CD14-positive monocyte (primary cell): ENCODE data around the gene TBC1D9B. TPM values are rescaled to one million over a fixed set of nuclear protein-coding genes. Genes with fewer than 3 reads are reported as not detected.

Experiments used
- DNase-seq, 3 donors: peaks; one replicate each; pipeline ENCODE4 v3.0.0-alpha.2; 2011 to 2022
- H2AFZ ChIP-seq: 2 replicates; pipeline ENCODE4 v1.6.0; 2012; ENCODE audit warnings: mild to moderate bottlenecking, low read depth, low read length, inconsistent platforms; ENCODE audit not compliant: insufficient read depth, poor library complexity, severe bottlenecking
- H3K27ac ChIP-seq, 2 donors: 1 replicate in 1 of 2; 2 replicates in 1 of 2; pipeline ENCODE4 v1.5.1; 2012 to 2013; ENCODE audit warnings: low read length in 2 of 2, control low read depth in 1 of 2, inconsistent platforms in 1 of 2, low read depth in 1 of 2, mild to moderate bottlenecking in 1 of 2
- H3K27me3 ChIP-seq, 2 donors: one replicate each; pipeline versions ENCODE4 v1.6.0 to v1.6.1; 2011 to 2013; ENCODE audit warnings: low read length in 2 of 2; ENCODE audit not compliant: control insufficient read depth in 2 of 2, insufficient read depth in 2 of 2
- H3K36me3 ChIP-seq, 2 donors: replicated peaks in 1 of 2; 1 replicate in 1 of 2; 2 replicates in 1 of 2; pipeline versions ENCODE4 v1.5.1 to v1.6.1; 2012 to 2013; ENCODE audit warnings: low read length in 2 of 2, control low read depth in 1 of 2, inconsistent platforms in 1 of 2, mild to moderate bottlenecking in 1 of 2; ENCODE audit not compliant: insufficient read depth in 2 of 2, control insufficient read depth in 1 of 2
- H3K4me1 ChIP-seq, 2 donors: 1 replicate in 1 of 2; 2 replicates in 1 of 2; pipeline versions ENCODE4 v1.5.1 to v1.6.1; 2012 to 2013; ENCODE audit warnings: low read length in 2 of 2, control low read depth in 1 of 2, inconsistent platforms in 1 of 2, mild to moderate bottlenecking in 1 of 2, moderate library complexity in 1 of 2; ENCODE audit not compliant: insufficient read depth in 2 of 2, control insufficient read depth in 1 of 2
- H3K4me2 ChIP-seq: replicated peaks from 2 replicates; pipeline ENCODE3; 2012; ENCODE audit warnings: low read length, moderate library complexity, mild to moderate bottlenecking; ENCODE audit not compliant: poor library complexity, severe bottlenecking; ENCODE audit errors: extremely low read depth
- H3K4me3 ChIP-seq, 3 experiments: fragments of 200-600 bp in 1 of 3; sonication (generic) in 1 of 3; replicated peaks in 1 of 3; 1 replicate in 2 of 3; 2 replicates in 1 of 3; pipeline ENCODE4 v1.5.1; 2011 to 2013; ENCODE audit warnings: low read length in 3 of 3, mild to moderate bottlenecking in 3 of 3, control low read depth in 2 of 3, low read depth in 2 of 3, inconsistent platforms in 1 of 3, moderate library complexity in 1 of 3
- H3K79me2 ChIP-seq: 2 replicates; pipeline ENCODE4 v1.6.0; 2012; ENCODE audit warnings: mild to moderate bottlenecking, control low read depth, inconsistent platforms, low read length, moderate library complexity; ENCODE audit not compliant: insufficient read depth
- H3K9ac ChIP-seq: 2 replicates; pipeline ENCODE4 v1.6.0; 2017; ENCODE audit warnings: low read length, mild to moderate bottlenecking; ENCODE audit not compliant: insufficient read depth, poor library complexity, severe bottlenecking
- H3K9me3 ChIP-seq, 2 donors: replicated peaks in 1 of 2; 1 replicate in 1 of 2; 2 replicates in 1 of 2; pipeline versions ENCODE4 v1.5.1 to v1.6.1; 2012 to 2013; ENCODE audit warnings: low read length in 2 of 2, control low read depth in 1 of 2; ENCODE audit not compliant: control insufficient read depth in 1 of 2, insufficient read depth in 1 of 2
- H4K20me1 ChIP-seq: 2 replicates; pipeline ENCODE4 v1.6.0; 2012; ENCODE audit warnings: mild to moderate bottlenecking, low read length, control low read depth, moderate library complexity; ENCODE audit not compliant: insufficient read depth
- H3K27ac Mint-ChIP-seq, 7 donors: one replicate each; pipeline ENCODE4 v1.8.0; 2020; ENCODE audit warnings: mild to moderate bottlenecking in 7 of 7, mixed read lengths in 7 of 7, moderate library complexity in 6 of 7, inconsistent platforms in 2 of 7
- H3K27me3 Mint-ChIP-seq, 3 donors: one replicate each; pipeline ENCODE4 v1.8.0; 2021 to 2022; ENCODE audit warnings: low read depth in 3 of 3, mild to moderate bottlenecking in 3 of 3, mixed read lengths in 3 of 3, moderate library complexity in 3 of 3, inconsistent platforms in 1 of 3
- H3K36me3 Mint-ChIP-seq, 2 donors: one replicate each; pipeline ENCODE4 v1.8.0; 2020; ENCODE audit warnings: mixed read lengths in 2 of 2, inconsistent platforms in 1 of 2, mild to moderate bottlenecking in 1 of 2
- H3K4me1 Mint-ChIP-seq: one replicate; pipeline ENCODE4 v1.8.0; 2020; ENCODE audit warnings: mild to moderate bottlenecking, mixed read lengths
- H3K4me3 Mint-ChIP-seq, 2 donors: one replicate each; pipeline ENCODE4 v1.8.0; 2020; ENCODE audit warnings: mild to moderate bottlenecking in 2 of 2, mixed read lengths in 2 of 2, moderate library complexity in 1 of 2
- H3K9me3 Mint-ChIP-seq, 7 donors: one replicate each; pipeline ENCODE4 v1.8.0; 2020 to 2022; ENCODE audit warnings: mixed read lengths in 7 of 7, mild to moderate bottlenecking in 6 of 7, moderate library complexity in 6 of 7, inconsistent platforms in 2 of 7
- WGBS: methylation state at CpG from one replicate; pipeline ENCODE4 v1.1.5; 2013; ENCODE audit warnings: missing lambda C conversion rate; ENCODE audit not compliant: insufficient coverage; 5-methylcytosine and 5-hydroxymethylcytosine counted together
- intact Hi-C, 2 donors: fragments of 100-400 bp; cut with micrococcal nuclease; formaldehyde crosslinking; loops; one replicate each; pipeline versions ENCODE4 v1.15.0 to v1.15.1; 2023
- polyA plus RNA-seq, 3 donors: library from polyadenylated mRNA; depleted of rRNA in 1 of 3; unstranded in 2 of 3; stranded (reverse) in 1 of 3; fragments of 300-500 nt in 2 of 3; fragments of >200 nt in 1 of 3; fragmentation: Illumina TruSeq in 2 of 3; gene quantifications; 1 replicate in 2 of 3; 2 replicates in 1 of 3; pipeline ENCODE4 v1.2.3, GENCODE V29; 2012 to 2021
- TF ChIP-seq, protein P1 (sequence below): fragments of 200-600 bp; IDR thresholded peaks from one replicate; pipeline ENCODE4 v1.8.0; 2022; ENCODE audit warnings: antibody characterized with exemption, mild to moderate bottlenecking

TBC1D9B gene
- polyA plus RNA-seq, 3 donors: 13.4 to 116 (median 26.3) TPM

GRCh38 chr5:179865491-179866240 is 42.0 kb downstream of the TBC1D9B start:
- peaks cover 0 to 6% (median 0%) of the 10 kb centered on the region in 7 donors for H3K9me3 Mint-ChIP-seq
- Histone ChIP-seq H4K20me1 (no peaks in the 10 kb centered on the region), H3K79me2 (no peaks in the 10 kb centered on the region), H3K4me2 (no peak overlapping the region), H3K27ac (peak overlapping the region; percentile 6 to 45), H3K4me3 (no peak overlapping the region), H3K4me1 (no peaks in the 10 kb centered on the region), H3K36me3 (peaks cover 61 to 85% of the 10 kb centered on the region in 2 donors), H3K9me3 (no peaks in the 10 kb centered on the region), H3K9ac (no peak overlapping the region), H3K27me3 (no peaks in the 10 kb centered on the region), H2AFZ (no peak overlapping the region)
- TF ChIP-seq, protein P1, sequence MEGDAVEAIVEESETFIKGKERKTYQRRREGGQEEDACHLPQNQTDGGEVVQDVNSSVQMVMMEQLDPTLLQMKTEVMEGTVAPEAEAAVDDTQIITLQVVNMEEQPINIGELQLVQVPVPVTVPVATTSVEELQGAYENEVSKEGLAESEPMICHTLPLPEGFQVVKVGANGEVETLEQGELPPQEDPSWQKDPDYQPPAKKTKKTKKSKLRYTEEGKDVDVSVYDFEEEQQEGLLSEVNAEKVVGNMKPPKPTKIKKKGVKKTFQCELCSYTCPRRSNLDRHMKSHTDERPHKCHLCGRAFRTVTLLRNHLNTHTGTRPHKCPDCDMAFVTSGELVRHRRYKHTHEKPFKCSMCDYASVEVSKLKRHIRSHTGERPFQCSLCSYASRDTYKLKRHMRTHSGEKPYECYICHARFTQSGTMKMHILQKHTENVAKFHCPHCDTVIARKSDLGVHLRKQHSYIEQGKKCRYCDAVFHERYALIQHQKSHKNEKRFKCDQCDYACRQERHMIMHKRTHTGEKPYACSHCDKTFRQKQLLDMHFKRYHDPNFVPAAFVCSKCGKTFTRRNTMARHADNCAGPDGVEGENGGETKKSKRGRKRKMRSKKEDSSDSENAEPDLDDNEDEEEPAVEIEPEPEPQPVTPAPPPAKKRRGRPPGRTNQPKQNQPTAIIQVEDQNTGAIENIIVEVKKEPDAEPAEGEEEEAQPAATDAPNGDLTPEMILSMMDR: no peak
- no peak overlapping the region for H3K4me3 Mint-ChIP-seq
- H3K27ac Mint-ChIP-seq: peak overlapping the region in 2 of 7 donors; percentile 18 to 27
- DNase-seq: no peak
- H3K4me1 Mint-ChIP-seq: peaks cover 8% of the 10 kb centered on the region
- H3K27me3 Mint-ChIP-seq: peaks cover 0 to 2% (median 0%) of the 10 kb centered on the region in 3 donors
- 71% methylated on average over 7 of the region's 15 CpGs for WGBS
- intact Hi-C loops: no loop called here
- peaks cover 71 to 80% of the 10 kb centered on the region in 2 donors for H3K36me3 Mint-ChIP-seq

DNA sequence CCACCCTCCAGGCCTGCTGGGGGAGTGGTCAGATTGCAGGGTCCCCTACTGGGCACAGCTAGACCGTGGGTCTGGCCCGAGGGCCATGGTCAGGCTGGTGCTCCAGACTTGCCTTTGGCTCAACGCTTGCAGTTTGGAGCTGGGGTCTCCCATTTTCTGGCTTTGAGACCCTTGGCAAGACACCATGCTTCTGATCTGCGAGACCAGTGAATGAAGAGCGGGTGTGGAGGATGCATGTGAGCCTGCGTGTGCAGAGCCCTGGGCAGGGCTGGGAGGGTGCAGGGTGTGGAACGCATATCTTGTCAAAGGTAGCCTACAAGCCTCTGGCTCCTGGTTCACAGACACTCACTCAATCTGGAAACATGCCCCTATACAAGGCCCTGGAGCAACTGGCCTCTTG is 43.0 kb downstream of the TBC1D9B start:
- Histone ChIP-seq H3K79me2 (no peaks in the 10 kb centered on the region), H3K9me3 (no peaks in the 10 kb centered on the region), H3K9ac (no peak overlapping the region), H3K4me2 (no peak overlapping the region), H3K36me3 (peaks cover 51 to 75% of the 10 kb centered on the region in 2 donors), H3K4me3 (no peak overlapping the region), H2AFZ (no peak overlapping the region), H3K27ac (no peak overlapping the region), H4K20me1 (no peaks in the 10 kb centered on the region), H3K27me3 (no peaks in the 10 kb centered on the region), H3K4me1 (no peaks in the 10 kb centered on the region)
- 99% methylated on average over 4 of the region's 7 CpGs for WGBS
- H3K36me3 Mint-ChIP-seq: peaks cover 64 to 70% of the 10 kb centered on the region in 2 donors
- no peak for DNase-seq
- peaks cover 0 to 4% (median 1%) of the 10 kb centered on the region in 3 donors for H3K27me3 Mint-ChIP-seq
- H3K4me3 Mint-ChIP-seq: no peak overlapping the region
- no peak overlapping the region for H3K27ac Mint-ChIP-seq
- H3K9me3 Mint-ChIP-seq: peaks cover 0 to 6% (median 0%) of the 10 kb centered on the region in 7 donors
- TF ChIP-seq, protein P1: no peak
- peaks cover 13% of the 10 kb centered on the region for H3K4me1 Mint-ChIP-seq
- intact Hi-C loops: no loop called here
